Keratinocyte (primary cell): Measurements from ENCODE around the gene PRIMPOL. TPM values are rescaled to one million over a fixed set of nuclear protein-coding genes. Genes with fewer than 3 reads are reported as not detected.

ENCODE experiments used
- DNase-seq: peaks from one replicate; pipeline ENCODE4 v3.0.0-alpha.2; 2011; ENCODE audit warnings: low read depth, missing footprints, low spot score
- FAIRE-seq: peaks from 2 replicates; lab custom pipeline; 2011; peaks lifted over from hg19 to GRCh38; lab: Jason Lieb, UNC
- H2AFZ ChIP-seq: 2 replicates; pipeline ENCODE4 v1.6.0; 2012; ENCODE audit warnings: low read length, control low read depth, inconsistent platforms; ENCODE audit not compliant: control insufficient read depth
- H3K27ac ChIP-seq: 2 replicates; pipeline ENCODE4 v1.5.1; 2011; ENCODE audit warnings: low read length; ENCODE audit not compliant: control insufficient read depth, insufficient read depth
- H3K27me3 ChIP-seq: 3 replicates; pipeline ENCODE4 v1.6.0; 2011; ENCODE audit warnings: low read length; ENCODE audit not compliant: control insufficient read depth, insufficient read depth; ENCODE audit errors: extremely low read depth
- H3K36me3 ChIP-seq, 2 experiments: 2 replicates in 1 of 2; 3 replicates in 1 of 2; pipeline ENCODE4 v1.5.1; 2011; ENCODE audit warnings: low read length in 2 of 2, mild to moderate bottlenecking in 1 of 2; ENCODE audit not compliant: control insufficient read depth in 2 of 2, insufficient read depth in 2 of 2; ENCODE audit errors: extremely low read depth in 1 of 2
- H3K4me1 ChIP-seq: 3 replicates; pipeline ENCODE4 v1.5.1; 2011; ENCODE audit warnings: low read length; ENCODE audit not compliant: control insufficient read depth, insufficient read depth; ENCODE audit errors: extremely low read depth
- H3K4me2 ChIP-seq: 3 replicates; pipeline ENCODE4 v1.6.0; 2011; ENCODE audit warnings: low read depth, low read length; ENCODE audit not compliant: control insufficient read depth, insufficient read depth; ENCODE audit errors: extremely low read depth
- H3K4me3 ChIP-seq, 3 experiments: fragments of 200-600 bp in 1 of 3; sonication (generic) in 1 of 3; 2 replicates in 2 of 3; 3 replicates in 1 of 3; pipeline ENCODE4 v1.5.1; 2011 to 2016; ENCODE audit warnings: low read length in 3 of 3, mild to moderate bottlenecking in 3 of 3, control low read depth in 2 of 3, inconsistent platforms in 1 of 3, low read depth in 1 of 3, mixed read lengths in 1 of 3, mixed run types in 1 of 3, moderate library complexity in 1 of 3; ENCODE audit not compliant: control insufficient read depth in 2 of 3, insufficient read depth in 2 of 3; ENCODE audit errors: extremely low read depth in 1 of 3
- H3K79me2 ChIP-seq: 2 replicates; pipeline ENCODE4 v1.6.0; 2012; ENCODE audit warnings: low read length; ENCODE audit not compliant: control insufficient read depth, insufficient read depth
- H3K9ac ChIP-seq: 3 replicates; pipeline ENCODE4 v1.6.0; 2011; ENCODE audit warnings: low read length; ENCODE audit not compliant: control insufficient read depth, insufficient read depth; ENCODE audit errors: extremely low read depth
- H3K9me1 ChIP-seq: 3 replicates; pipeline ENCODE4 v1.6.0; 2011; ENCODE audit warnings: low read length; ENCODE audit not compliant: control insufficient read depth, insufficient read depth; ENCODE audit errors: extremely low read depth
- H3K9me3 ChIP-seq: 2 replicates; pipeline ENCODE4 v1.5.1; 2012; ENCODE audit warnings: low read depth, low read length; ENCODE audit not compliant: control insufficient read depth
- H4K20me1 ChIP-seq: 3 replicates; pipeline ENCODE4 v1.6.0; 2011; ENCODE audit warnings: low read length; ENCODE audit not compliant: control insufficient read depth, insufficient read depth; ENCODE audit errors: extremely low read depth
- CTCF ChIP-seq, 3 experiments: IDR thresholded peaks in 1 of 3; conservative IDR thresholded peaks in 1 of 3; optimal IDR thresholded peaks in 1 of 3; 2 replicates in 2 of 3; 3 replicates in 1 of 3; pipeline versions ENCODE3 to v1.5.1; 2011; ENCODE audit warnings: low read length in 3 of 3, mild to moderate bottlenecking in 3 of 3, moderate library complexity in 2 of 3, control low read depth in 1 of 3, inconsistent platforms in 1 of 3; ENCODE audit not compliant: insufficient read depth in 2 of 3; ENCODE audit errors: extremely low read depth in 1 of 3
- EZH2 ChIP-seq: IDR thresholded peaks from one replicate; pipeline ENCODE4 v1.6.1; 2012; ENCODE audit warnings: inconsistent platforms, mild to moderate bottlenecking, low read length, moderate library complexity
- dilution Hi-C: fragments of 300-500 bp; cut with MboI; formaldehyde crosslinking; loops from one replicate; pipeline ENCODE4 v1.7.0; 2020; ENCODE audit warnings: low sequenced_read_pairs; ENCODE audit not compliant: extremely low pct_ligation_motif_present
- polyA plus RNA-seq, 5 experiments: library from polyadenylated mRNA; depleted of rRNA in 3 of 5; stranded (reverse) in 3 of 5; stranded (forward) in 1 of 5; unstranded in 1 of 5; fragments of >200 nt; gene quantifications; 1 replicate in 1 of 5; 2 replicates in 3 of 5; 3 replicates in 1 of 5; pipeline versions ENCODE4 v1.2.1 to v1.2.3, GENCODE V29; 2011 to 2012; ENCODE audit warnings: missing spikeins in 2 of 5, low read depth in 1 of 5, low replicate concordance in 1 of 5

Gene PRIMPOL
- polyA plus RNA-seq, 1 donor (not counting 4 experiments of a cell fraction or from before 2014, with no cell fraction given): 22.8 TPM

- TF ChIP-seq EZH2 (no peak), CTCF (optimal IDR thresholded peaks at IDR 0.05 in 1 of 3, IDR thresholded peaks at IDR 0.05 in 1 of 3, conservative IDR thresholded peaks at IDR 0.05 in 1 of 3; ENCODE audit: extremely low read depth in 1 of 3, insufficient read depth in 2 of 3, low read length in 3 of 3) (no peak)
- H3K9me1 ChIP-seq: no peaks in the 10 kb centered on the region
- H3K9me3 ChIP-seq: no peaks in the 10 kb centered on the region
- H3K79me2 ChIP-seq: no peaks in the 10 kb centered on the region
- H3K9ac ChIP-seq: no peak overlapping the region
- no peak overlapping the region for H3K4me2 ChIP-seq
- no peaks in the 10 kb centered on the region for H3K27me3 ChIP-seq
- FAIRE-seq (no peak), DNase-seq (no peak)
- H3K4me1 ChIP-seq: no peaks in the 10 kb centered on the region
- H3K36me3 ChIP-seq: no peaks in the 10 kb centered on the region
- H2AFZ ChIP-seq: no peak overlapping the region
- no peak overlapping the region for H3K27ac ChIP-seq
- no peak overlapping the region for H3K4me3 ChIP-seq
- dilution Hi-C loops: no loop called here
- no peaks in the 10 kb centered on the region for H4K20me1 ChIP-seq
Measured at GRCh38 chr4:184616633-184617551, 32.6 kb upstream of the PRIMPOL start.

- Histone ChIP-seq H3K27ac (no peak overlapping the region), H3K9me3 (no peaks in the 10 kb centered on the region)
Measured at GRCh38 chr4:184617600-184618196, 31.8 kb upstream of the PRIMPOL start.

More at GRCh38 chr4:184617600-184618196, 31.8 kb upstream of the PRIMPOL start:
- H3K27me3 ChIP-seq: no peaks in the 10 kb centered on the region
- DNase-seq (no peak), FAIRE-seq (no peak)
- no peaks in the 10 kb centered on the region for H3K79me2 ChIP-seq
- H3K36me3 ChIP-seq: no peaks in the 10 kb centered on the region
- no peak overlapping the region for H3K4me3 ChIP-seq
- dilution Hi-C loops: no loop called here
- no peak overlapping the region for H3K9ac ChIP-seq
- no peak overlapping the region for H2AFZ ChIP-seq
- no peaks in the 10 kb centered on the region for H4K20me1 ChIP-seq
- H3K4me2 ChIP-seq: no peak overlapping the region
- TF ChIP-seq CTCF (optimal IDR thresholded peaks at IDR 0.05 in 1 of 3, IDR thresholded peaks at IDR 0.05 in 1 of 3, conservative IDR thresholded peaks at IDR 0.05 in 1 of 3; ENCODE audit: extremely low read depth in 1 of 3, insufficient read depth in 2 of 3, low read length in 3 of 3): no peak
- TF ChIP-seq EZH2: no peak
- no peaks in the 10 kb centered on the region for H3K4me1 ChIP-seq
- H3K9me1 ChIP-seq: no peaks in the 10 kb centered on the region
